SKM-1 treated with dmso at 0.1 percent for 144 hours (cell line): ENCODE data around the gene MPDU1.

Experiments
- DNase-seq: peaks from one replicate; lab custom pipeline; 2025; ENCODE audit not compliant: unreplicated experiment; lab: John Stamatoyannopoulos, UW

The MPDU1 gene

GRCh38 chr17:7583253-7584109 is at the start of gene MPDU1:
MPDU1 (plus strand) TSS chr17:7583852; CDS start chr17:7583863, 11 bp downstream.
- peak; percentile 79 for DNase-seq

GRCh38 chr17:7538050-7538449 is 45.6 kb upstream of the MPDU1 start:
- no peak for DNase-seq

- DNase-seq = no peak
Measured at GRCh38 chr17:7538891-7539545, 44.6 kb upstream of the MPDU1 start.

- DNase-seq = no peak
Measured at GRCh38 chr17:7541074-7541621, 42.5 kb upstream of the MPDU1 start.

- DNase-seq = no peak
Measured at GRCh38 chr17:7544911-7545310, 38.7 kb upstream of the MPDU1 start.

- no peak for DNase-seq
Measured at GRCh38 chr17:7548585-7549400, 34.9 kb upstream of the MPDU1 start, which contains the start of gene TNFSF12. TNFSF12 (plus strand) TSS chr17:7549058; CDS start chr17:7549154, 96 bp downstream.

GRCh38 chr17:7549401-7550055 is 34.1 kb upstream of the MPDU1 start:
- DNase-seq = no peak

GRCh38 chr17:7550344-7550743 is 33.3 kb upstream of the MPDU1 start:
- no peak for DNase-seq

- DNase-seq = no peak
Measured at GRCh38 chr17:7551396-7551795, 32.3 kb upstream of the MPDU1 start.

- DNase-seq = peak; percentile 66
Measured at GRCh38 chr17:7552621-7553051, 31.0 kb upstream of the MPDU1 start.

- no peak for DNase-seq
Measured at GRCh38 chr17:7553356-7553755, 30.3 kb upstream of the MPDU1 start.

- no peak for DNase-seq
Measured at GRCh38 chr17:7555320-7555948, 28.2 kb upstream of the MPDU1 start.

- no peak for DNase-seq
Measured at GRCh38 chr17:7556627-7557026, 27.0 kb upstream of the MPDU1 start.

- no peak for DNase-seq
Measured at GRCh38 chr17:7557147-7557764, 26.4 kb upstream of the MPDU1 start.

- peak; percentile 31 for DNase-seq
Measured at GRCh38 chr17:7557775-7558543, 25.7 kb upstream of the MPDU1 start.

GRCh38 chr17:7558544-7559319 is 24.9 kb upstream of the MPDU1 start, which contains the start of gene TNFSF13:
TNFSF13 (plus strand) TSS chr17:7558750; CDS start chr17:7559040, 290 bp downstream.
- peak; percentile 71 for DNase-seq

GRCh38 chr17:7559320-7560171 is 24.1 kb upstream of the MPDU1 start:
- no peak for DNase-seq
